NB4 (cell line): ENCODE data around the gene WDR81.

Experiments
- CTCF ChIP-seq: IDR thresholded peaks from one replicate; pipeline ENCODE4 v1.5.1; 2012; ENCODE audit warnings: low read depth, low read length
- MAX ChIP-seq: IDR thresholded peaks from 2 replicates; pipeline ENCODE4 v1.6.1; 2011; ENCODE audit warnings: low read depth, low read length
- POLR2A ChIP-seq: IDR thresholded peaks from 2 replicates; pipeline ENCODE4 v1.6.1; 2011; ENCODE audit warnings: mild to moderate bottlenecking; ENCODE audit not compliant: insufficient read length; ENCODE audit errors: extremely low read depth

DNA sequence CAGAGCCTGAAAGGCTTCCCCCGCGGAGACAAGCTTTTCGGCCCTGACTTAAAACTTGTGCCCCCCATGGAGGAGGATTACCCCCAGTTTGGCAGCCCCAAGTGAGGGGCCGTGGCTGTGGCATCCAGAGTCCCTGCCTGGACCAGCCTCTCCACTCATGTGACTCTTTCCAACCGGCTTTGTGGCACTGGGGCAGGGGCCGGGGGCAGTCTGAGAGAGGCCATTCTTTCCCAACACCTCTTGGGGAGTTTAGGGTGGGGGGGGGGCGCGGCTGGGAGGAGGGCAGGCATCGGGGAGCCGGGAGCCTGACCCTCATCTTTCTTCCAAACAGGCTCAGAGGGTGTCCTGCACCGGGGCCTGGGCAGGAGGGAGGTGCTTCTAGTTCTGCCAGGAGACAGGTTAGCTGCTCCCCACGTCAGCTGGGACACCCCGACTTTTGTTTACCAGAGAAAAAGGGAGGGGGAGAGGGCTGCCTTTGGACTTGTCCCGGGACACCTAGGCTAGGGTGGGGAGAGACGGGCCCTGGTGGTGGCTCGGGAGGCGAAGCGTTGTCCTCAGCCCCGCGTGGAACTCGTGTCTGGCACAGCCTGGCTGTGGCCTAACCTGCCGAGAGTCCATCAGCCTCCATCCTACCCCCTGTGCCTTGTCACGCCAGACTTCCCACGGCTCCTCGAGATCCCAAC lies 30.1 kb downstream of the WDR81 start:
- TF ChIP-seq POLR2A (no peak), CTCF (no peak), MAX (no peak)
